GM18517 (cell line): Measurements from ENCODE around the gene ITM2C.

ENCODE experiments used
- ATAC-seq: cut with Tn5 transposase; IDR thresholded peaks from one replicate; pipeline ENCODE4 v1.9.1; 2021; ENCODE audit warnings: mild to moderate bottlenecking, moderate library complexity; ENCODE audit not compliant: unreplicated experiment

The ITM2C gene

GRCh38 chr2:230849633-230850357, 14.9 kb upstream of the ITM2C start:
- peak; percentile 55 for ATAC-seq

GRCh38 chr2:230850358-230850658, 14.4 kb upstream of the ITM2C start:
- ATAC-seq = no peak

- no peak for ATAC-seq
These were observed 12.6 kb upstream of the ITM2C start for GRCh38 chr2:230852113-230852512.

- no peak for ATAC-seq
These were observed 3.0 kb upstream of the ITM2C start for GRCh38 chr2:230861552-230862255.

- ATAC-seq = no peak
These were observed 2.5 kb upstream of the ITM2C start for GRCh38 chr2:230862292-230862691.

- ATAC-seq = no peak
These were observed 1.7 kb upstream of the ITM2C start for GRCh38 chr2:230863031-230863430.

GRCh38 chr2:230863442-230864121, 1.2 kb upstream of the ITM2C start:
- no peak for ATAC-seq

- no peak for ATAC-seq
These were observed 579 bp upstream of the ITM2C start for GRCh38 chr2:230864122-230864604.

GRCh38 chr2:230865307-230865765, 594 bp downstream of the ITM2C start:
- ATAC-seq = no peak

GRCh38 chr2:230865766-230866755, 1.3 kb downstream of the ITM2C start:
- ATAC-seq = no peak

GRCh38 chr2:230866756-230867523, 2.2 kb downstream of the ITM2C start:
- no peak for ATAC-seq

- ATAC-seq = no peak
These were observed 3.6 kb downstream of the ITM2C start for GRCh38 chr2:230868161-230868946.

- ATAC-seq = no peak
These were observed 4.5 kb downstream of the ITM2C start for GRCh38 chr2:230868947-230869913.

- ATAC-seq = no peak
These were observed 5.3 kb downstream of the ITM2C start for GRCh38 chr2:230869914-230870543.

- ATAC-seq = no peak
These were observed 6.0 kb downstream of the ITM2C start for GRCh38 chr2:230870544-230871360.

- no peak for ATAC-seq
These were observed 6.8 kb downstream of the ITM2C start for GRCh38 chr2:230871361-230872150.
